Osteoblast (primary cell): ENCODE data around the gene BIRC7. TPM values are rescaled to one million over a fixed set of nuclear protein-coding genes. Genes with fewer than 3 reads are reported as not detected.

ENCODE experiments used
- DNase-seq: peaks from one replicate; pipeline ENCODE4 v3.0.0; 2011; ENCODE audit warnings: low spot score, mixed read lengths; ENCODE audit not compliant: insufficient read length; ENCODE audit errors: missing footprints
- H2AFZ ChIP-seq: 2 replicates; pipeline ENCODE4 v1.6.0; 2011; ENCODE audit warnings: mild to moderate bottlenecking, low read length
- H3K27ac ChIP-seq: 2 replicates; pipeline ENCODE4 v1.5.1; 2011; ENCODE audit warnings: mild to moderate bottlenecking, low read depth, low read length, moderate library complexity
- H3K27me3 ChIP-seq: 2 replicates; pipeline ENCODE4 v1.6.0; 2012; ENCODE audit warnings: mild to moderate bottlenecking, control low read depth, inconsistent platforms, low read length, moderate library complexity; ENCODE audit not compliant: insufficient read depth
- H3K36me3 ChIP-seq: 2 replicates; pipeline ENCODE4 v1.5.1; 2011; ENCODE audit warnings: mild to moderate bottlenecking, low read length, control low read depth, moderate library complexity; ENCODE audit not compliant: insufficient read depth
- H3K4me1 ChIP-seq: 2 replicates; pipeline ENCODE4 v1.5.1; 2011; ENCODE audit warnings: mild to moderate bottlenecking, low read length, control low read depth, moderate library complexity; ENCODE audit not compliant: insufficient read depth
- H3K4me2 ChIP-seq: 2 replicates; pipeline ENCODE4 v1.6.0; 2011; ENCODE audit warnings: mild to moderate bottlenecking, low read length; ENCODE audit not compliant: insufficient read depth
- H3K4me3 ChIP-seq: fragments of 200-600 bp; sonication (generic); 3 replicates; pipeline ENCODE4 v1.5.1; 2012; ENCODE audit warnings: mild to moderate bottlenecking, low read length, inconsistent platforms; ENCODE audit not compliant: insufficient read depth
- H3K79me2 ChIP-seq: 2 replicates; pipeline ENCODE4 v1.6.0; 2012; ENCODE audit warnings: mild to moderate bottlenecking, low read length, control low read depth, inconsistent platforms; ENCODE audit not compliant: insufficient read depth
- H3K9me3 ChIP-seq: 2 replicates; pipeline ENCODE4 v1.5.1; 2011; ENCODE audit warnings: low read depth, low read length, control low read depth
- H4K20me1 ChIP-seq: 2 replicates; pipeline ENCODE4 v1.6.0; 2012; ENCODE audit warnings: mild to moderate bottlenecking, low read length, control low read depth; ENCODE audit not compliant: insufficient read depth
- total RNA-seq: library from RNA; depleted of rRNA; stranded (reverse); fragments of >200 nt; gene quantifications from 2 replicates; pipeline ENCODE4 v1.2.3, GENCODE V29; 2012
- TF ChIP-seq, protein P1 (sequence below): IDR thresholded peaks from 2 replicates; pipeline ENCODE4 v1.5.1; 2011; ENCODE audit warnings: mild to moderate bottlenecking, low read depth, low read length, moderate library complexity; ENCODE audit errors: extremely low read depth

BIRC7 gene
- total RNA-seq, 1 donor = under 0.01 TPM

DNA sequence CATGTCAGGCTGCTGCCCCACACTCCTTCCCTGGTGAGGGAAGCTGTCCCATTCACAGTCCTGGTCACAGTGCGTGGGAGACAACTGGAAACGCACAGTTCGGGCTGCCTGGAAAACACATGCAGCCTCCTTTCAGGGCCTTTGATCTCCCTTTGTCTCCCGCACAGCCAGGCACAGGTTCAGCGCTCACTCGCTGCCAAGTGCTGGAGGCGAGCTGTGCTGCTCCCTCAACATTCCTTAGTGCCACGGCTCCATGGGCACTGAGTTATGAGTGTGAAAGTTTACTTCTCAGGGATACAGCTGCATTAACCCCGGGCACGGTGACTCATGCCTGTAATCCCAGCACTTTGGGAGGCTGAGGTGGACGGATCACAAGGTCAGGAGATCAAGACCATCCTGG lies 28.8 kb upstream of the BIRC7 start:
- DNase-seq = peak; percentile 91
- Histone ChIP-seq H3K4me1 (peaks cover 4% of the 10 kb centered on the region), H3K4me3 (no peak overlapping the region), H3K4me2 (no peak overlapping the region), H3K36me3 (peaks cover 73% of the 10 kb centered on the region), H3K27me3 (no peaks in the 10 kb centered on the region), H4K20me1 (peaks cover 85% of the 10 kb centered on the region), H3K27ac (no peak overlapping the region), H2AFZ (no peak overlapping the region), H3K79me2 (peaks cover 95% of the 10 kb centered on the region), H3K9me3 (no peaks in the 10 kb centered on the region)
- TF ChIP-seq, protein P1, sequence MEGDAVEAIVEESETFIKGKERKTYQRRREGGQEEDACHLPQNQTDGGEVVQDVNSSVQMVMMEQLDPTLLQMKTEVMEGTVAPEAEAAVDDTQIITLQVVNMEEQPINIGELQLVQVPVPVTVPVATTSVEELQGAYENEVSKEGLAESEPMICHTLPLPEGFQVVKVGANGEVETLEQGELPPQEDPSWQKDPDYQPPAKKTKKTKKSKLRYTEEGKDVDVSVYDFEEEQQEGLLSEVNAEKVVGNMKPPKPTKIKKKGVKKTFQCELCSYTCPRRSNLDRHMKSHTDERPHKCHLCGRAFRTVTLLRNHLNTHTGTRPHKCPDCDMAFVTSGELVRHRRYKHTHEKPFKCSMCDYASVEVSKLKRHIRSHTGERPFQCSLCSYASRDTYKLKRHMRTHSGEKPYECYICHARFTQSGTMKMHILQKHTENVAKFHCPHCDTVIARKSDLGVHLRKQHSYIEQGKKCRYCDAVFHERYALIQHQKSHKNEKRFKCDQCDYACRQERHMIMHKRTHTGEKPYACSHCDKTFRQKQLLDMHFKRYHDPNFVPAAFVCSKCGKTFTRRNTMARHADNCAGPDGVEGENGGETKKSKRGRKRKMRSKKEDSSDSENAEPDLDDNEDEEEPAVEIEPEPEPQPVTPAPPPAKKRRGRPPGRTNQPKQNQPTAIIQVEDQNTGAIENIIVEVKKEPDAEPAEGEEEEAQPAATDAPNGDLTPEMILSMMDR = no peak

DNA sequence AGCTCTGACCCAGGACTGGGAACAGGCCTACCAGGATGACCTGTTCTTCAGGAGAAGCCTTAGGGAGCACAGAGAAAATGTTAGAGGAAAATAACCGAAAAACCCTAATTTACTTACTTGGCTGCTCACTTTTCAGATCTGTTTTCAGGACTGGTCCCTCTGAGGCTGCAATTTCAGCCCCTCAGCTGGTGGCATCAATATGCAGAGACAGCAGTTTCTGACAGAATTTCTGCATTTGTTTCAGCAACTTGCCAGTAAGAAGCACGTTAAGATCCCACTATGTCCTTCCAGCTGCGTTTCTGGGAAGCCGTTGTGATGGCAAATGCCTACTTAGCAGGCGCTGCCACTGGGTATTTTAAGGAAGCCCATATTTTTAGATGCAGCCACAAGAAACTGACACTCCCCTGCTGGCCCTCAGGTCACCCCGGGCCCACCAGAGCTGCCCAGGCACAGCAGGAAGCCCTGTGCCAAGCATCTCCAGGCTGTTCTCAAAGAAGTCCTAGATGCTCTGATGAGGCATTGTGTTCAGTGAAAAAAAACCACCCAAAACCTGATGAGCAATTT lies 27.3 kb upstream of the BIRC7 start:
- peaks cover 95% of the 10 kb centered on the region for H3K79me2 ChIP-seq
- H3K4me3 ChIP-seq = no peak overlapping the region
- peaks cover 85% of the 10 kb centered on the region for H4K20me1 ChIP-seq
- H3K4me2 ChIP-seq = no peak overlapping the region
- peaks cover 72% of the 10 kb centered on the region for H3K36me3 ChIP-seq
- H3K27ac ChIP-seq = no peak overlapping the region
- TF ChIP-seq, protein P1 = no peak
- no peaks in the 10 kb centered on the region for H3K9me3 ChIP-seq
- peaks cover 11% of the 10 kb centered on the region for H3K4me1 ChIP-seq
- DNase-seq = peak; percentile 48
- no peak overlapping the region for H2AFZ ChIP-seq
- no peaks in the 10 kb centered on the region for H3K27me3 ChIP-seq

DNA sequence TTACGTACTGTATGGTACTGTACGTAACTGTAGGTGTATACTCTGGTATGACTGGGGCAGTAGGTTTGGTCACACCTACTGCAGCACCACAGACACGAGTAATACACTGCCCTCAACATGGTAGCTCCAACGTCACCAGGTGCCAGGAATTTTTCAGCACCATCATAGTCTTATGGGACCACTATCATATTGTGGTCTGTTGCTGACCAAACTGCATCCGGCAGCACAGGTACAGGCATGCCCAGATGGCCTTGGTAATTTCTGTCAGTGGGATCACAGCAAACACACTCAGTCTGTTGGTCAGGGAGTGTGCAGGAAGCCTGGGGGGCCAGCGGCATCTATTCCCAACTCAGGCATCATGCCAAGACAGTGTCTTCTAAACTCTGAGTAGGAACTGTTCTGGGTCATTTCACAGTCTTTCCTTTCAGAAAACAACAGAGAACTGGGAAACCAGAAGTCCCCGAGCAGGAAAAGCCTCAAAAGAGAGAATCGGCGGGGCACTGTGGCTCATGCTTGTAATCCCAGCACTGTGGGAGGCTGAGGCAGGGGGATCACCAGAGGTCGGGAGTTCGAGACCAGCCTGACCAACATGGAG lies 25.6 kb upstream of the BIRC7 start:
- peaks cover 95% of the 10 kb centered on the region for H3K79me2 ChIP-seq
- H3K4me1 ChIP-seq = peaks cover 21% of the 10 kb centered on the region
- H3K4me2 ChIP-seq = no peak overlapping the region
- DNase-seq = peak; percentile 79
- H3K27ac ChIP-seq = no peak overlapping the region
- H3K9me3 ChIP-seq = no peaks in the 10 kb centered on the region
- TF ChIP-seq, protein P1 = no peak
- no peaks in the 10 kb centered on the region for H3K27me3 ChIP-seq
- peaks cover 84% of the 10 kb centered on the region for H4K20me1 ChIP-seq
- peaks cover 73% of the 10 kb centered on the region for H3K36me3 ChIP-seq
- no peak overlapping the region for H2AFZ ChIP-seq
- H3K4me3 ChIP-seq = no peak overlapping the region

DNA sequence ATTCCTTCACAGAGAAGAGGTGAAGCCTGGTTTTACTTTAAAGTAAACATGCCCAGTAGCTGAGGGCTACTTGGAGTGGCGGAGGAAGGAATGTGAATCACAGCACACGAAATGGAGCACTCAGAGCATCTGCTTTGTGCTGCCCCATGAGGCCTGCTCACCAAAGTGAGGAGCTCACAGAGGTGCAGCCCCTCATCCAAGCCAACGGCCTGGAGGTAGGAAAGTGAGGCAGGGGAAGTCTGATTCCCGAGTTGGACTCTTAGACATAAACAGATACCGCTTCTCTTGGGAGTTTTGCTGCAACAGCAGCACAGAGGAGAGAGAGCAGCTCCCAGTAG lies 23.3 kb upstream of the BIRC7 start:
- Histone ChIP-seq H3K4me1 (peaks cover 21% of the 10 kb centered on the region), H3K27ac (peak overlapping the region; percentile 11), H3K79me2 (peaks cover 82% of the 10 kb centered on the region), H3K9me3 (no peaks in the 10 kb centered on the region), H3K4me2 (no peak overlapping the region), H3K4me3 (no peak overlapping the region), H3K27me3 (no peaks in the 10 kb centered on the region), H4K20me1 (peaks cover 70% of the 10 kb centered on the region), H2AFZ (no peak overlapping the region), H3K36me3 (peaks cover 66% of the 10 kb centered on the region)
- peak; percentile 92 for DNase-seq
- TF ChIP-seq, protein P1 = peak; percentile 7
